ENCODE data around the gene AAR2. TPM values are rescaled to one million over a fixed set of nuclear protein-coding genes. Genes with fewer than 3 reads are reported as not detected.

AAR2 gene
- 13.7 TPM for total RNA-seq
- long read RNA-seq, transcript AAR2-201 (4 exons, 2,430 nt), result major isoform, 13 of 25 reads
- long read RNA-seq, partial matches to known transcripts, result 8 of 25 reads
- long read RNA-seq, other reads (novel, unspliced or antisense), result 2 of 25 reads

- intact Hi-C loops (cut with DNase I), result no loop called here
- peak; percentile 90 for DNase-seq (ENCODE audit: missing footprints)
- ATAC-seq, result peak; percentile 93
Observed at GRCh38 chr20:36235892-36236785, at the start of gene AAR2. Gene AAR2 (plus strand): TSS chr20:36236478. CDS start chr20:36239869, 3,391 bp downstream.

GRCh38 chr20:36193977-36194712 is 42.1 kb upstream of the AAR2 start:
- no peak for DNase-seq (ENCODE audit: missing footprints)

GRCh38 chr20:36196676-36197075 is 39.6 kb upstream of the AAR2 start:
- DNase-seq (ENCODE audit: missing footprints) (no peak), ATAC-seq (peak; percentile 69)
- intact Hi-C loops (cut with DNase I), result no loop called here

More at GRCh38 chr20:36193977-36194712, 42.1 kb upstream of the AAR2 start:
- intact Hi-C loops (cut with DNase I), result no loop called here
- no peak for ATAC-seq

- no peak for ATAC-seq
- intact Hi-C loops (cut with DNase I), result no loop called here
- no peak for DNase-seq (ENCODE audit: missing footprints)
Observed at GRCh38 chr20:36197271-36197670, 39.0 kb upstream of the AAR2 start.

GRCh38 chr20:36199345-36200257 is 36.7 kb upstream of the AAR2 start:
- intact Hi-C loops (cut with DNase I), result loop anchor here (1.0 to 2.0 kb wide), 2 partner anchors 43 to 204 kb away; no protein-coding TSS in a partner anchor
- DNase-seq (ENCODE audit: missing footprints), result peak; percentile 76
- peak; percentile 70 for ATAC-seq

- ATAC-seq (no peak), DNase-seq (ENCODE audit: missing footprints) (no peak)
- intact Hi-C loops (cut with DNase I), result no loop called here
Observed at GRCh38 chr20:36200451-36200850, 35.8 kb upstream of the AAR2 start.

- ATAC-seq (no peak), DNase-seq (ENCODE audit: missing footprints) (no peak)
- intact Hi-C loops (cut with DNase I), result no loop called here
Observed at GRCh38 chr20:36201198-36201597, 35.1 kb upstream of the AAR2 start.

GRCh38 chr20:36202891-36203338 is 33.4 kb upstream of the AAR2 start:
- DNase-seq (ENCODE audit: missing footprints) (peak; percentile 88), ATAC-seq (peak; percentile 61)
- intact Hi-C loops (cut with DNase I), result loop anchor here (1.0 kb wide), 1 partner anchor 236 kb away; no protein-coding TSS in a partner anchor

- intact Hi-C loops (cut with DNase I), result loop anchor here (1.0 kb wide), 1 partner anchor 235 kb away; no protein-coding TSS in a partner anchor
- DNase-seq (ENCODE audit: missing footprints) (no peak), ATAC-seq (no peak)
Observed at GRCh38 chr20:36203861-36204260, 32.4 kb upstream of the AAR2 start.

GRCh38 chr20:36205026-36205425 is 31.3 kb upstream of the AAR2 start:
- intact Hi-C loops (cut with DNase I), result no loop called here
- DNase-seq (ENCODE audit: missing footprints), result no peak

GRCh38 chr20:36206068-36206467 is 30.2 kb upstream of the AAR2 start:
- DNase-seq (ENCODE audit: missing footprints) (no peak), ATAC-seq (no peak)
- intact Hi-C loops (cut with DNase I), result no loop called here

More at GRCh38 chr20:36205026-36205425, 31.3 kb upstream of the AAR2 start:
- no peak for ATAC-seq

GRCh38 chr20:36206641-36207040 is 29.6 kb upstream of the AAR2 start:
- DNase-seq (ENCODE audit: missing footprints), result no peak
- ATAC-seq, result no peak
- intact Hi-C loops (cut with DNase I), result no loop called here

GRCh38 chr20:36207602-36208001 is 28.7 kb upstream of the AAR2 start:
- DNase-seq (ENCODE audit: missing footprints), result no peak
- intact Hi-C loops (cut with DNase I), result no loop called here

GRCh38 chr20:36208257-36208656 is 28.0 kb upstream of the AAR2 start:
- DNase-seq (ENCODE audit: missing footprints), result no peak
- intact Hi-C loops (cut with DNase I), result no loop called here
- no peak for ATAC-seq

More at GRCh38 chr20:36207602-36208001, 28.7 kb upstream of the AAR2 start:
- no peak for ATAC-seq

GRCh38 chr20:36210436-36211021 is 25.7 kb upstream of the AAR2 start:
- DNase-seq (ENCODE audit: missing footprints) (no peak), ATAC-seq (no peak)
- intact Hi-C loops (cut with DNase I), result loop anchor here (10.0 kb wide), 1 partner anchor 394 kb away; the partner anchor contains the start of gene RAB5IF

GRCh38 chr20:36213362-36213761 is 22.9 kb upstream of the AAR2 start:
- intact Hi-C loops (cut with DNase I), result loop anchor here (10.0 kb wide), 1 partner anchor 391 kb away; the partner anchor contains the start of gene RAB5IF
- no peak for ATAC-seq
- DNase-seq (ENCODE audit: missing footprints), result no peak

- intact Hi-C loops (cut with DNase I), result loop anchor here (5.0 to 10.0 kb wide), 2 partner anchors 223 to 390 kb away; partner anchors contain the start of gene RAB5IF
- DNase-seq (ENCODE audit: missing footprints), result no peak
- ATAC-seq, result no peak
Observed at GRCh38 chr20:36214684-36215256, 21.5 kb upstream of the AAR2 start.
